Endometrial microvascular endothelial cells (primary cell): ENCODE results near the gene CD200R1L. TPM values are rescaled to one million over a fixed set of nuclear protein-coding genes. Genes with fewer than 3 reads are reported as not detected.
"Not testable (repeated sequence)": the region's sequence is repeated elsewhere in the genome, so short reads cannot be mapped to it uniquely, and the experiment has no call there.

Experiments used
- in situ Hi-C: cut with HindIII; loops from 2 replicates; pipeline ENCODE4 v1.10.0; 2017; ENCODE audit warnings: low sequenced_read_pairs, low pct_unique_long_range_greater_than_20kb; ENCODE audit errors: inconsistent ontology term
- total RNA-seq: library from RNA; depleted of rRNA; stranded (reverse); fragments of >200 nt; gene quantifications from one replicate; pipeline ENCODE4 v1.2.3, GENCODE V29; 2015; ENCODE audit errors: inconsistent ontology term

Gene CD200R1L, protein sequence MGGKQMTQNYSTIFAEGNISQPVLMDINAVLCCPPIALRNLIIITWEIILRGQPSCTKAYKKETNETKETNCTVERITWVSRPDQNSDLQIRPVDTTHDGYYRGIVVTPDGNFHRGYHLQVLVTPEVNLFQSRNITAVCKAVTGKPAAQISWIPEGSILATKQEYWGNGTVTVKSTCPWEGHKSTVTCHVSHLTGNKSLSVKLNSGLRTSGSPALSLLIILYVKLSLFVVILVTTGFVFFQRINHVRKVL
- total RNA-seq = not detected

GRCh38 chr3:112846764-112847163 is at the start of gene CD200R1L:
TSS of gene CD200R1L (minus strand) at chr3:112846864. CDS start at chr3:112829367, 17,497 bp downstream.
- in situ Hi-C loops = no loop called here

GRCh38 chr3:112894258-112894657 is 47.6 kb upstream of the CD200R1L start:
- in situ Hi-C loops = no loop called here

- in situ Hi-C loops = no loop called here
Observed at GRCh38 chr3:112889357-112889756, 42.7 kb upstream of the CD200R1L start.

DNA sequence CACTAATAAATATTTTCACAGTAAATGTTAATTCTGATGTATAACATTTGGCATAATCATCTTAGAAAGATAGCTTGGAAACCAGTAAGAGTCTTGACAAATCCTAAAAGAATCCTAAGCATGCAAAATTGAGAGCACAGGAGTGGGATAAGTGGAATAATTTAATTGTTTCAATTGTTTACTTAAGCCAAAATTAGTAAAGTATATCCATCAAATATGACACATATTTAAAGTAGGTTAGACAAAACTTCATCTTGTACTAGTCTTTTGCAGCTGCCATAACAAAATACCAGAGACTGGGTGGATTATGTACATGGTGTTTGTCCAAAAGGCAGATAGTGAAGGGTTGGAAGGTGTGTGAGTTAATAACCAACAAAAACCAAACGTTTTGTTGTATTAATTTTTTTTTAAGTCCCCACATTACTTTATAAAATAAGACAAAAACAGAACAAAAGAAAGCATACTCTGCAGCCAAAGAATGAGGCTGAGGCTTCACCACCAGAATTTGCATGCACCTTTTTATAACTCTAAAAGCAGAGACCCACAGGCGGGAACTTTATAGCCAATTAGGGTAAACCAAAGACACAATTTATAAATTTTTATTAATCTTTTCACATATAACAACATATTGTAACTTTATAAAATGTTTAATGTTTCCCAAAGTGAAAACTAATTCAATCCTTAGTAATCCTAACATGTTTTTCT is 41.9 kb upstream of the CD200R1L start:
- in situ Hi-C loops = no loop called here

- in situ Hi-C loops = no loop called here
Observed at GRCh38 chr3:112884678-112885290, 38.1 kb upstream of the CD200R1L start.

DNA sequence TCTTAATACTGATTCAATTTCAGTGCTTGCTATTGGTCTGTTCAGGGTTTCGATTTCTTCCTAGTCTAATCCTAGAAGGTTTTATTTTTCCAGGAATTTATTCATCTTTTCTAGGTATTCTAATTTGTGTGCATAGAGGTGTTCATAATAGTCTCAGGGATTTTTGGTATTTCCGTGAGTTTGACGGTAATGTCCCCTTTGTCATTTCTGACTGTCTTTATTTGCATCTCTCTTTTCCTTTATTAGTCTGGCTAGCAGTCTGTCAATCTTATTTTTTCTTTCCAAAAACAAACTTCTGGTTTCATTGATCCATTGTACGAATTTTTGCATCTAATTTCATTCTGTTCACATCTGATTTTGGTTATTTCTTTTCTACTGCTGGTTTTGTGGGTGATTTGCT is 35.2 kb upstream of the CD200R1L start:
- in situ Hi-C loops = no loop called here

GRCh38 chr3:112875561-112875960 is 28.9 kb upstream of the CD200R1L start:
- in situ Hi-C loops = no loop called here

DNA sequence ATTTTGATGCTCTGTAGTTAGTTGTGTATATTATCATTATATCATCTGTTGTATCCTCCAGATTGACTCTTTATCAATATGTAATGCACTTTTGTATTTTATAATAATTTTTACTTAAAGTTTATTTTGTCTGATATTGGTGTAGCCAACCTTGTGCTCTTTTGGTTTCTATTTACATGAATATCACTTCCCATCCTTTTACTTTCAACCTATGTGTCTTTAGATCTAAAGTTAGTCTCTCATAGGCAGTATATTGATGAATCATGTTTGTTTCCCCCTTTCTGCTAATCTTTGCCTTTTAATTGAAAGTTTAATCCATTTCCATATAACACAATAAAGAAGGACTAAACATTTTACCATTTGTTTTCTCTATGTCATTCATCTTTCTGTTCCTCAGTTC is 28.1 kb upstream of the CD200R1L start:
- in situ Hi-C loops = no loop called here

- in situ Hi-C loops = no loop called here
Observed at GRCh38 chr3:112873632-112874031, 27.0 kb upstream of the CD200R1L start.

DNA sequence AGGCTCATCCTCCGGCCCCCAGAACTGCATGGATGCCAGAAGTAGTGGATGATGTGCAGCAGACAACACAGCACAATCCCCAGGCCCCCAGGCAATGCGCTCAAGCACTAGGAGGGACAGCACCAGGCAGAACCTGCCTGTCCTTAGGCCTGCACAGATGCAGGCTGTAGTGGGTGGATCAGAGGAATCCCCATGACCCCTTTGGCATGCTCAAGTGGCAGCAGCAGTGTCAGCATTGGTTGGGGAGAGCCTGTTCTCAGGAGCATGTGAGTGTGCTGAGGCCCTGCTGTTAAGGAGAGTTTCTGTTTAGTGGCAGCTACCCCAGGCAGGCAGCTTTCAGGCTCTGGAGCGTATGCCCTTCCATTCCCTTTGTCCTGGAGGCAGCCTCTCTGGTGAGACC is 25.1 kb upstream of the CD200R1L start:
- in situ Hi-C loops = no loop called here

- in situ Hi-C loops = no loop called here
Observed at GRCh38 chr3:112865757-112866156, 19.1 kb upstream of the CD200R1L start.

DNA sequence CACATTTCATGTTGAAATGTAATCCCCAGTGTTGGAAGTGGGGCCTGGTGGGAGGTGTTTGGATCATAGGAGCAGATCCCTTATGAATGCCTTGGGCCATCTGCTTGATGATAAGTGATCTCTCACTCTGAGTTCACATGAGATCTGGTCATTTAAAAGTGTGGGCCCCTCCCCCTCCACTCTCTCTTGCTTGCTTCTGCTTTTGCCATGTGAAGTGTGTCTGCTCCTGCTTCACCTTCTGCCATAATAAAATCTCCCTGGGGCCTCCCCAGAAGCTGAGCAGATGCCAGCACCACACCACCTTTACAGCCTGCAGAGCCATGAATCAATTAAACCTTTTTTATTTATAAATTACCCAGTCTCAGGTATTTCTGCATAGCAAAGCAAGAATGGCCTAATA is 14.2 kb upstream of the CD200R1L start:
- in situ Hi-C loops = no loop called here

DNA sequence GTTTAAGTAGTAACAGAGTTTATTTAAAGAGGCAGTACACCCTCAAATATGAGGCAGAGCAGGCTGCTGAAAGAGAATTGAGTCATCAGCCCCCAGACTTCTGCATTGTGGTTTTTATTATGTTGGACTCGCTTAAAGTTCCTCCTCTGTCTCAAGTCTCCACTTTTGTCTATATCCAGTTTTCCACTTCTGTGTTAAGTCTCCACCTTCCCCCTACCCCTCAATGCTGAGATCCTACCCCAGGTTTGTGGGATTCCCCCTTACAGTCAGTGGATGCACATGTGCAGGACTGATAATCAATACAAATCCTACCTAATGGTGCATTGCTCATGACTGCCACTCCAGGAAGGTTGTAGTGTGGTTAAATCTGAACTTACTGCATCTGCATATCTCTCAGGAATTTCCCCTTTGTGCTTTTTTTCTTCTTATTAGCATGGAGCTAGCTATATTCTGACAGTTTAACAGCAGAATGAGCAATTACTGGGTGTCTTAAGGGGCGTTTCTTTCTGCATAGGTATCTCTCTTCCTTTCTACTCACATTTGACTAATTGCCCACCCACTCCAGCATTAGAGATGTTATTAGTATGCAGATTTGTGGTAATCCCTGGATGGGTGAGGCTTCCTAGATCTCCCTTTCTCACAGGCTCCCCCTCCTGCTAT is 11.9 kb upstream of the CD200R1L start:
- in situ Hi-C loops = no loop called here

GRCh38 chr3:112857526-112857925 is 10.9 kb upstream of the CD200R1L start:
- in situ Hi-C loops = no loop called here

DNA sequence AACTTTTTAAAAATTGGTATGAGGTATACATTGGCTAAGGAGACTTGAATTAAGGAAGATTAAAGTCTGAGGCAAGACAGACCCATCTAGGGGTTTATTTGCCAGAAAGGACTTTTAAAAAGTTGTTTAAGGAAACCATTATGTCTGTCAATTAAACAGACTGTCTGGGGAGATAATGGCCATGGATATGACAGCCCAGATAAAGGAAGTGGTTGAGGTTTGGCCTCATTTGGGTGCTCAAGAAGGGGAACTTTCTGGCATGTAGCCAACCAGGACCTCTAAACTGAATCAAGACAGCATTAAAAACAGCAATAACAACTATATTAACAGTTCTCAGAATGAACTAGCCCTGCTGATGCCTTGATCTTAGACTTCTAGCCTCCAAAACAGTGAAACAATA is 9.9 kb upstream of the CD200R1L start:
- in situ Hi-C loops = no loop called here

DNA sequence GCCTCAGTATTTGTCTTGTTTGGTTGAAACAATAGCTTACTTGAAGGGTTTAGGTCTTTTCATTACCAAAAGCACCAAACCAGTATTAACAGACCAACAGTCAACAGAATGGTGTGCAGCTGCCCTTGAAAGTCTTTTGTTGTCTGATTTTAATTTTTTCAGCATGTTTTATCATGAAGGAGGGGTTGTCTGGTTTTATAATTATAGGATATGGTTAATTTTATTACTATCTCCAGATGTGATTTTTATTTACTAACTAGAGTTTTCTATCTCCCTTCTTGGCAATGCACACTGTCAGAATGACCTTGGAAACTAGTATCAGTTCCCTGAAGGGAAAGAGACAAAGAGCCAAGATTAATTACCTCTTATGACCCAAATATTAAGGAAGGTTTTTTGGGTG is 9.2 kb upstream of the CD200R1L start:
- in situ Hi-C loops = no loop called here

DNA sequence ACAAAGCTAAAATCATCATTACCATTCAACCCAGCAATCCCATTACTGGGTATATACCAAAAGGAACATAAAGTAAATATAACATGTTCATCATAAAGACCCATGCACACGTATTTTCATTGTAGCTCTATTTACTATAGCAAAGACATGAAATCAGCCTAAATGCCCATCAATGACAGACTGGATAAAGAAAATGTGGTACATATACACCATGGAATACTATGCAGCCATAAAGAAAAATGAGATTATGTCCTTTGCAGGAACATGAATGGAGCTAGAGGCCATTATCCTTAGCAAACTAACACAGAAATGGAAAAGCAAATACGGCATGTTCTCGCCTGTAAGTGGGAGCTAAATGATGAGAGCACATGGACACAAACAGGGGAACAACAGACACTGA is 8.4 kb upstream of the CD200R1L start:
- in situ Hi-C loops = not testable (repeated sequence)

- in situ Hi-C loops = no loop called here
Observed at GRCh38 chr3:112848196-112848595, 1.5 kb upstream of the CD200R1L start.

DNA sequence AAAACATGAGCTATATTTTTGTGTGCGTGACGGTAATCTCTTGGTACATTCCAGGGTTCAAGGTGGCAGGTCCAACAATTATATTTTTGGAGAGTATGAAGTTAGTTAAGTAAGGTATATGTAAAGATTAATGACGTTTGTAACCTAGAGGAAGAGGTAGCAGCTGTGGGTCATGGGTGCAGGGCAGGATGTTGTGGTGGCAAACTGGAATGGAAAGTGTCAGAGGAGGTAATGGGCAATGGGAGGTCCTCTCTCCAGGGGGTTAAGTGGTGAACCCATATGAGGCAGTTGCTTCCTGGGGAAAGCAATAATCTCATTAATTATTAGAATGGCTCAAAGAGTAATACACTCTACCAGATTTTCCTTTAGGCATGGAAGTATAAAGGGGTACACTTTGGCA is 1.0 kb upstream of the CD200R1L start:
- in situ Hi-C loops = no loop called here

GRCh38 chr3:112845772-112846171 is 892 bp downstream of the CD200R1L start:
- in situ Hi-C loops = no loop called here
